T-helper 17 cell (primary cell): ENCODE data around the gene SERPINB11. TPM values are rescaled to one million over a fixed set of nuclear protein-coding genes. Genes with fewer than 3 reads are reported as not detected.
"Not testable (repeated sequence)": the region's sequence is repeated elsewhere in the genome, so short reads cannot be mapped to it uniquely, and the experiment has no call there.

Source experiments
- ATAC-seq: fragments of 150-1000 bp; cut with Tn5 transposase; 2 replicates; pipeline ENCODE4 v1.10.0; 2021; ENCODE audit warnings: mild to moderate bottlenecking, moderate library complexity
- DNase-seq, 3 donors: peaks; one replicate each; pipeline versions ENCODE4 v3.0.0 to v3.0.0-alpha.2; 2020 to 2021
- H3K9me3 ChIP-seq: one replicate; pipeline ENCODE4 v1.7.0; 2013; ENCODE audit warnings: low read length, mild to moderate bottlenecking; ENCODE audit not compliant: control insufficient read depth, poor library complexity, severe bottlenecking
- H3K27ac Mint-ChIP-seq: one replicate; pipeline ENCODE4 v1.8.0; 2022; ENCODE audit warnings: mild to moderate bottlenecking, moderate library complexity, mixed read lengths
- H3K27me3 Mint-ChIP-seq: one replicate; pipeline ENCODE4 v1.8.0; 2022; ENCODE audit warnings: mixed read lengths
- H3K36me3 Mint-ChIP-seq: one replicate; pipeline ENCODE4 v1.8.0; 2022; ENCODE audit warnings: low read depth, mixed read lengths
- H3K4me1 Mint-ChIP-seq: one replicate; pipeline ENCODE4 v1.8.0; 2022; ENCODE audit warnings: mild to moderate bottlenecking, mixed read lengths
- H3K4me3 Mint-ChIP-seq: one replicate; pipeline ENCODE4 v1.8.0; 2022; ENCODE audit warnings: mild to moderate bottlenecking, moderate library complexity, mixed read lengths
- total RNA-seq, 4 donors: library from RNA in 2 of 4; stranded (reverse) in 2 of 4; gene quantifications; one replicate each; pipeline ENCODE4 v1.2.3 and lab custom pipeline; 2022 to 2026

The SERPINB11 gene
- total RNA-seq, 2 donors from 2014 or later = not detected

GRCh38 chr18:63752636-63753035 is 49.9 kb downstream of the SERPINB11 start:
- Mint-ChIP-seq H3K4me1 (peaks cover 2% of the 10 kb centered on the region), H3K27ac (no peak overlapping the region), H3K4me3 (no peak overlapping the region), H3K36me3 (no peaks in the 10 kb centered on the region), H3K27me3 (no peaks in the 10 kb centered on the region)
- ATAC-seq = no peak
- no peak for DNase-seq
- no peaks in the 10 kb centered on the region for H3K9me3 ChIP-seq

- DNase-seq (no peak), ATAC-seq (no peak)
- H3K36me3 Mint-ChIP-seq = no peaks in the 10 kb centered on the region
- no peak overlapping the region for H3K4me3 Mint-ChIP-seq
- no peak overlapping the region for H3K27ac Mint-ChIP-seq
- no peaks in the 10 kb centered on the region for H3K9me3 ChIP-seq
- H3K4me1 Mint-ChIP-seq = peaks cover 2% of the 10 kb centered on the region
- H3K27me3 Mint-ChIP-seq = no peaks in the 10 kb centered on the region
Measured at GRCh38 chr18:63753676-63754075, 50.9 kb downstream of the SERPINB11 start.

GRCh38 chr18:63757541-63757940 is 54.8 kb downstream of the SERPINB11 start:
- ATAC-seq = no peak
- H3K27ac Mint-ChIP-seq = no peak overlapping the region
- no peaks in the 10 kb centered on the region for H3K27me3 Mint-ChIP-seq
- H3K4me1 Mint-ChIP-seq = no peaks in the 10 kb centered on the region
- H3K4me3 Mint-ChIP-seq = no peak overlapping the region
- DNase-seq = no peak
- H3K36me3 Mint-ChIP-seq = no peaks in the 10 kb centered on the region
- H3K9me3 ChIP-seq = no peaks in the 10 kb centered on the region

GRCh38 chr18:63758615-63759240 is 56.0 kb downstream of the SERPINB11 start:
- Mint-ChIP-seq H3K27ac (no peak overlapping the region), H3K4me1 (no peaks in the 10 kb centered on the region), H3K27me3 (no peaks in the 10 kb centered on the region), H3K36me3 (no peaks in the 10 kb centered on the region), H3K4me3 (no peak overlapping the region)
- no peaks in the 10 kb centered on the region for H3K9me3 ChIP-seq
- ATAC-seq (no peak), DNase-seq (no peak)

- not testable (repeated sequence) for DNase-seq, H3K27ac Mint-ChIP-seq, H3K4me1 Mint-ChIP-seq, H3K9me3 ChIP-seq, H3K27me3 Mint-ChIP-seq, ATAC-seq, H3K4me3 Mint-ChIP-seq, H3K36me3 Mint-ChIP-seq
Measured at GRCh38 chr18:63759786-63760185, 57.0 kb downstream of the SERPINB11 start.

- no peaks in the 10 kb centered on the region for H3K9me3 ChIP-seq
- H3K36me3 Mint-ChIP-seq = no peaks in the 10 kb centered on the region
- no peaks in the 10 kb centered on the region for H3K27me3 Mint-ChIP-seq
- H3K27ac Mint-ChIP-seq = no peak overlapping the region
- no peak for ATAC-seq
- no peak for DNase-seq
- H3K4me1 Mint-ChIP-seq = no peaks in the 10 kb centered on the region
- H3K4me3 Mint-ChIP-seq = no peak overlapping the region
Measured at GRCh38 chr18:63762518-63762917, 59.8 kb downstream of the SERPINB11 start.

- H3K27me3 Mint-ChIP-seq = no peaks in the 10 kb centered on the region
- H3K36me3 Mint-ChIP-seq = peaks cover 2% of the 10 kb centered on the region
- H3K4me1 Mint-ChIP-seq = no peaks in the 10 kb centered on the region
- DNase-seq (no peak), ATAC-seq (no peak)
- no peak overlapping the region for H3K27ac Mint-ChIP-seq
- no peak overlapping the region for H3K4me3 Mint-ChIP-seq
- H3K9me3 ChIP-seq = no peaks in the 10 kb centered on the region
Measured at GRCh38 chr18:63763831-63764600, 61.3 kb downstream of the SERPINB11 start.

GRCh38 chr18:63765837-63766236 is 63.1 kb downstream of the SERPINB11 start:
- no peak overlapping the region for H3K27ac Mint-ChIP-seq
- H3K9me3 ChIP-seq = no peaks in the 10 kb centered on the region
- no peaks in the 10 kb centered on the region for H3K4me1 Mint-ChIP-seq
- peaks cover 2% of the 10 kb centered on the region for H3K36me3 Mint-ChIP-seq
- ATAC-seq = no peak
- no peaks in the 10 kb centered on the region for H3K27me3 Mint-ChIP-seq
- no peak overlapping the region for H3K4me3 Mint-ChIP-seq
- DNase-seq = no peak

Other genes starting within 250 kb of the SERPINB11 start
- gene SERPINB5, start 226.0 kb upstream of the SERPINB11 start, total RNA-seq = not detected
- not detected for gene SERPINB12, start 160.6 kb upstream of the SERPINB11 start, total RNA-seq
- gene SERPINB13, start 115.6 kb upstream of the SERPINB11 start, total RNA-seq = not detected
- not detected for gene SERPINB4, start 58.7 kb upstream of the SERPINB11 start, total RNA-seq
- gene SERPINB3, start 41.1 kb upstream of the SERPINB11 start, total RNA-seq = not detected
- not detected for gene SERPINB7, start 72.5 kb downstream of the SERPINB11 start, total RNA-seq
- under 1 TPM; 0.45 to 0.99 TPM for gene SERPINB2, start 184.7 kb downstream of the SERPINB11 start, total RNA-seq
- gene SERPINB10, start 205.0 kb downstream of the SERPINB11 start, total RNA-seq = not detected
- not detected for gene HMSD, start 246.3 kb downstream of the SERPINB11 start, total RNA-seq